HG03097 (cell line): ENCODE data around the gene RAB12.

ENCODE experiments used
- ATAC-seq: cut with Tn5 transposase; IDR thresholded peaks from one replicate; pipeline ENCODE4 v1.9.1; 2021; ENCODE audit not compliant: unreplicated experiment, low FRiP score

The RAB12 gene

DNA sequence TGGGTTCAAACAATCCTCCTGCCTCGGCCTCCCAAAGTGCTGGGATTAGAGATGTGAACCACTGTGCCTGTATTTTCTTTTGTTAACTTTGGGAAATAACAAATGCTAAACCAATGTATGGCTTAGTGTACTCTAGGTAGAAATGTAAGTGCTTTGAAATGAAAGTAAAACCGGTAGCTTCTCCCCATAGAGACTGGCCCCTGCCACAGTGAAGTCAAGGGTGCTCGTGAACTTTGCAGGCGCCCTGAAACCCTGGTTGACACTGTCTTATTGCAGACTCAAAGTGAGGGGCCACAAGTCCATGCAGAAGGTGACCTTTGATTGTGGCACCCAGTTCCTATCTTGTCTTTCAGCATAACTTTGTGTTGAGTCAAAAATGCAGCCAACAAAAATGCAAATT is 72.0 kb downstream of the RAB12 start:
- ATAC-seq: no peak

DNA sequence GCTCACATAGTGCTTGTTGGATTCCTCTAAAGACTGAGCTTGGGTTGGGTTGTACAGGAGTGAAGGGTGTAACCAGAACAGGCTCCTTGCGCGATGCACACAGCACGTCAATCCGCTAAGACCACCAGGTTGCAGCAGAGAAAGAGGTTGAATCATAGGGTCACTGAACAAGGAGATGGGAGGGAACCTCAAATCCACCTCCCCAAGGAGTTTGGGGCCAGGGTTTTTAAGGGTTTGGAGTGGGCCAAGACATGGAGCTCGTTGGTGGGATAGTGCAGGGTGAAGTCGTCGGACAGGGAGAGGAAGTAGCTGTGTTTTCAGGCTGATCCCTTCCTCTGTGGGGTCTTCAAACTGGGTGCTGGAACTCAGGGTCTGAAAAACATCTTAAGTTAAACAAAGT is 75.3 kb downstream of the RAB12 start:
- ATAC-seq: no peak

DNA sequence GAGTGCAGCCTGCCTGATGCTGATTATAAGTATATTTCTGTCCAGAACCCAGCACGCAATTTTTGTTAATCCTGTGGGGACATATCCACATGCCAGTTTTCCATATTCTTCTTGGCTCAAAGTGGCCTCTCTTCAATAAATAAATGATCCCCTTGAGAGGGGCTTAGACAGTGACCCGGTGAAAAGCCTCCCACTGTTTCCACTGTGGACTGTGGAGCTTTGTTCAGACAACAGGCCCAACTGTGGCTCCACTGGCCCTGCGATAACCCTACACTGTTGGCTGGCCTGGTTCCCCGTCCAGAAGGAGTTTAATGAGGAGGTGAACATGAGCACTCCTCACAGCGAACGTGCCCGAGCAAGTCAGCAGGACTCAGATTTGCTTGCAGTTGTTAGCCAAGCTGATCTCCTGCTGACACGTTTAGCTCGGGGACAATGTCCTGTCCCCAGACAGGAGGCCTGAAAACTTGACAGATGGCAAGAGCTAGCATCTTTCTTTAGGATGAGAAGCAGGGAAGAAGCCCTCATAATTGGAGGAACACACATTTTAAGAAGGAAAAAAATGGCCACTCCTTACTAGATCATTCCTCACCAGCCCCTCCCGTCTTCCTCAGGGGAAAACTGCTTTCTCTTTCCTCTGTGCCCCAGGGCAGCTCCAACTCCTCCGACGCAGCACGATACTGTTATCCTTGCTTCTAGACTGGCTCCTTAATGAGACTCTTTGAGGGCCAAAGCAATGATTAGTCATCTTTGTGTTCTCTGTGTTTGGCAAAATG is 76.1 kb downstream of the RAB12 start:
- ATAC-seq: no peak

DNA sequence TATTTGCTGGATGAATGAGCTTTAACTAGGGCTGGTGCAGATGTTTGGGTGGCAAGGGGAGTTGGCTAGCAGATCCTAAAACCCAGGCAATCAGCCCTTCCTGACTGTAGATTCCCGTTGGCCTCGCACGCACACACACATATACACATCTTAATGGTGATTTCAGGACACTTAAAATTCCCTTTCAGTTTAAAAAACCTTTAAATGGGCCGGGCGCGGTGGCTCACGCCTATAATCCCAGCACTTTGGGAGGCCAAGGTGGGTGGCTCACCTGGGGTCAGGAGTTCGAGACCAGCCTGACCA is 76.6 kb downstream of the RAB12 start:
- no peak for ATAC-seq

DNA sequence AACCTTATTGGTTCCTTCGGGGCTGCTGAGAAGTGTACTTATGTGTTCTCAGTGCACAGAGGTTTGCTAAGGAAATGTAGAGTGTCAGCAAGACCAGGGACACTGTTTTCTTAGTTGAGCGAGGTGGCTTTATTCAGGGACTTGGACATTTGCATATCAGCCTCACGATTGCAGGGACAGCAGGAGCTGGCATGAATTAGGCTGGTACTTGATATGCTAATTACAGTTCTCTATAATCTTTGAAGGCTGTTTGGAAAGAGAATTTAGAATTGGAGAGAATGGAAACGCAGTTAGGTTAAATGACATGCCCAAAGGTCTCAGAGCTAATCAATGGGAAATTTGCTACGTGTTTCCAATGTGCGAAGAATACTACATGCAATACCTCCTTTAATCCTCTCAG is 77.4 kb downstream of the RAB12 start:
- ATAC-seq: no peak

DNA sequence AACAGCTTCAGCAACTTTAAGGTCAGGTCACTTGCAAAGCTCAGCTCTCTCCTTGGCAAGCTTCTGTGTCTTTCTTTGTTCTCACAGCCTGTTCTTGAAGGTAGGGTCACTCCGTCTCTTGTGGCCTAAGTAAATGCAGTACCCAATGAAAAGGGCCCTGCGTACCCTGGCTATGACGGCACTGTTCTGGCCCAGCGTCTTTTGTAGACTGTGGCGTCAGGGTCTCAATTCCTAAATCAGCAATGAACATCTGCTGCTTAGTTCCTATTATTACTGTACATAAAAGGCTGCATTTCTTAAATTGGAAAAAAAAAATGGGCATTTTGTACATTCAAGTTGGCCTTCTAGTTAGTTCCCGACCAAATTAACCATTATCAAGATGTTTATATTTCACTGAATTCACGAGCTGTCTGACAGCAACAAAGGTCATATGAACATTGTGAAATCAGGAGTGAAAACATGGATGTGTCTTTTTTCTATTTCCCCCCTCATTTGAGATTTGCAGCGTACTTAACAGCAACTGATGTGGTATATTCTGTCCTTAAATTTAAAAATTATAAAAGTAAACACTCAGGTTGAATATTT is 79.1 kb downstream of the RAB12 start:
- no peak for ATAC-seq

DNA sequence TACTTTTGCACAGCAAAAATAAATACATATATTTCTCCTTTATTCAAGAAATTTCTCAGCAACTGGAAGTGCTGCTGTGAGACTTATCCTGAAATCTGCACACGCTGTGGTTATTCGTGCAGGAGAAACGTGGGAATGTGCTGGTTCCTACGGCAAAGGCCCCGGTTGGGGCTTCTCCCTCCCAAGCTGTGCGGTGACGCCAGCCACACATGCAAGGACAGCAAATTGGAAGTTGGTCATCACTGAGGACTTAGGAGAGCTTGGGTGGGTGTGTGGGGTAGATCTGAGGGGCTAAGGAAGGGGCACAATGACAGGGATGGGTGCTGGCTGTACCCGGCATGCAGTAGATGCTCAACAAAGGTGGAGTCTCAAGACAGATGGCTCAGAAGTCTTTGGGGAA is 79.6 kb downstream of the RAB12 start:
- ATAC-seq: no peak
